Right lobe of liver (tissue), 4 donors: ENCODE measurements around the gene R3HDM4.

Experiments used
- CTCF ChIP-seq, 4 donors: fragments of 200-600 bp in 3 of 4; fragments of 450-650 bp in 1 of 4; IDR thresholded peaks; one replicate each; pipeline versions ENCODE4 v1.5.1 to v1.8.0; 2016 to 2022; ENCODE audit warnings: antibody characterized with exemption in 4 of 4, mild to moderate bottlenecking in 2 of 4
- POLR2A ChIP-seq: fragments of 450-650 bp; IDR thresholded peaks from one replicate; pipeline ENCODE4 v1.6.1; 2017; ENCODE audit warnings: antibody characterized with exemption, mild to moderate bottlenecking
- donor health status: DM: no; HTN: no; CAD: no.
- donor health status: DM: no; HTN: no; CAD: no.
- donor health status: DM: no; HTN: yes; CAD: no.

- no peak for TF ChIP-seq CTCF (IDR thresholded peaks at IDR 0.05)
- no peak for TF ChIP-seq POLR2A
These were observed 59.9 kb downstream of the R3HDM4 start for GRCh38 chr19:853014-853585.
